ENCODE measurements around the gene SUPT20HL1. TPM values are rescaled to one million over a fixed set of nuclear protein-coding genes. Genes with fewer than 3 reads are reported as not detected.

SUPT20HL1 gene
- total and polyA plus RNA-seq, 2 of the 4 experiments (the other 2 are of a cell fraction) = not detected

- Histone ChIP-seq H3K4me3 (ENCODE audit: insufficient read depth, low read depth, low read length) (no peak overlapping the region), H3K9me1 (ENCODE audit: insufficient read depth, low read length) (no peaks in the 10 kb centered on the region), H3K18ac (ENCODE audit: low read depth, low read length) (no peak overlapping the region), H4K91ac (ENCODE audit: insufficient read depth, low read depth, low read length) (no peak overlapping the region), H2BK15ac (ENCODE audit: low read depth, low read length) (no peak overlapping the region), H3K14ac (replicated peaks; ENCODE audit: low read depth, low read length) (no peak overlapping the region), H3K27ac (ENCODE audit: insufficient read depth, low read length) (no peak overlapping the region), H4K8ac (ENCODE audit: low read depth in 2 of 2, low read length in 2 of 2) (no peak overlapping the region), H3K23ac (ENCODE audit: low read depth, low read length) (no peak overlapping the region), H2BK20ac (ENCODE audit: low read depth, low read length) (no peak overlapping the region), H4K5ac (ENCODE audit: low read depth, low read length) (no peak overlapping the region; the same call in 1 of the 2 replicates), H2AK5ac (ENCODE audit: low read depth, low read length) (no peak overlapping the region), H4K20me1 (ENCODE audit: insufficient read depth, low read length) (no peaks in the 10 kb centered on the region), H3K56ac (ENCODE audit: extremely low read depth, insufficient read depth, low read length) (no peak overlapping the region; the same call in 1 of the 2 replicates), H3K4me2 (ENCODE audit: low read depth, low read length) (no peak overlapping the region), H3K9me3 (ENCODE audit: control insufficient read depth, insufficient read depth, low read length) (no peaks in the 10 kb centered on the region), H3K79me1 (ENCODE audit: low read depth in 1 of 2, low read length in 2 of 2) (no peaks in the 10 kb centered on the region), H2BK5ac (ENCODE audit: low read depth, low read length, poor library complexity, severe bottlenecking) (no peak overlapping the region), H3K4ac (ENCODE audit: low read depth, low read length) (no peak overlapping the region), H3K4me1 (ENCODE audit: control insufficient read depth, insufficient read depth, low read length) (no peaks in the 10 kb centered on the region; the same call in 1 of the 2 replicates), H2AK9ac (replicated peaks; ENCODE audit: low read depth, low read length, poor library complexity) (no peak overlapping the region), H2BK120ac (ENCODE audit: low read depth, low read length) (no peak overlapping the region), H2AFZ (replicated peaks; ENCODE audit: low read length, poor library complexity) (no peak overlapping the region), H3K27me3 (ENCODE audit: control insufficient read depth, insufficient read depth, low read length) (no peaks in the 10 kb centered on the region), H3K9ac (ENCODE audit: low read depth, low read length) (no peak overlapping the region), H3K36me3 (ENCODE audit: control insufficient read depth, insufficient read depth, low read length) (no peaks in the 10 kb centered on the region)
- dilution Hi-C loops (cut with HindIII; ENCODE audit: low sequenced_read_pairs, unreplicated experiment) = no loop called here
- CTCF ChIA-PET = interaction anchor here (1.4 to 1.5 kb wide), 2 partner anchors 14 kb away, joined by 4 to 5 read pairs; no protein-coding TSS in a partner anchor
- DNase-seq (peak; percentile 21), ATAC-seq (ENCODE audit: low read depth) (no peak)
- POLR2A ChIA-PET (ENCODE audit: unreplicated experiment) = no interaction called here
- TF ChIP-seq RCOR1 (IDR thresholded peaks at IDR 0.05; ENCODE audit: insufficient replicate concordance, low read length) (no peak), USF2 (IDR thresholded peaks at IDR 0.05; ENCODE audit: low read depth, low read length) (no peak), BHLHE40 (IDR thresholded peaks at IDR 0.05; ENCODE audit: low read depth, low read length) (no peak), SMC3 (IDR thresholded peaks at IDR 0.05; ENCODE audit: low read depth, low read length) (no peak), FOS (IDR thresholded peaks at IDR 0.05; ENCODE audit: low read depth, low read length) (no peak), MAFK (IDR thresholded peaks at IDR 0.05; ENCODE audit: low read depth, low read length) (no peak), CTCF (conservative IDR thresholded peaks at IDR 0.05; ENCODE audit: low read depth, low read length) (no peak), ELK1 (IDR thresholded peaks at IDR 0.05; ENCODE audit: borderline replicate concordance, low read depth, low read length) (no peak), CHD1 (IDR thresholded peaks at IDR 0.05; ENCODE audit: low read depth, low read length) (no peak), RFX5 (IDR thresholded peaks at IDR 0.05; ENCODE audit: low read depth, low read length) (no peak), POLR2A (IDR thresholded peaks at IDR 0.05; ENCODE audit: low read depth, low read length) (no peak), MXI1 (IDR thresholded peaks at IDR 0.05; ENCODE audit: borderline replicate concordance, low read depth, low read length) (no peak), CEBPB (IDR thresholded peaks at IDR 0.05; ENCODE audit: low read depth, low read length) (no peak), MAZ (IDR thresholded peaks at IDR 0.05; ENCODE audit: borderline replicate concordance, low read depth, low read length) (no peak), RAD21 (IDR thresholded peaks at IDR 0.05; ENCODE audit: low read length) (no peak), NFE2L2 (IDR thresholded peaks at IDR 0.05; ENCODE audit: low read depth, low read length) (no peak)
- intact Hi-C loops (cut with micrococcal nuclease) = no loop called here
- in situ Hi-C loops (cut with MboI; ENCODE audit: low sequenced_read_pairs) = no loop called here
- BruUV-seq (replicated peaks) = no TSS peak
These were observed 3.3 kb upstream of the SUPT20HL1 start for GRCh38 chrX:24357106-24357505.

All from IMR-90 (cell line).